Measurements from ENCODE around the gene CAPZB.

Gene CAPZB

GRCh38 chr1:19414515-19415121, 70.7 kb downstream of the CAPZB start:
- peaks cover 2% of the 10 kb centered on the region; the same call in 1 of the 2 replicates for H4K20me1 ChIP-seq (ENCODE audit: insufficient read depth, low read length)
- H3K9ac ChIP-seq (ENCODE audit: low read length), result no peak overlapping the region
- no peak overlapping the region for H2AFZ ChIP-seq (ENCODE audit: low read length)
- H3K36me3 ChIP-seq (ENCODE audit: insufficient read depth, low read length), result peaks cover 46% of the 10 kb centered on the region
- TF ChIP-seq EZH2 (IDR thresholded peaks at IDR 0.05; ENCODE audit: borderline replicate concordance, low read length), result no peak
- TF ChIP-seq CTCF (IDR thresholded peaks at IDR 0.05; ENCODE audit: low read length), result no peak
- H3K27me3 ChIP-seq (ENCODE audit: insufficient read depth, low read length), result no peaks in the 10 kb centered on the region
- no peak overlapping the region for H3K4me2 ChIP-seq (ENCODE audit: low read length)
- H3F3A ChIP-seq (ENCODE audit: insufficient read depth, low read length), result no peaks in the 10 kb centered on the region
- H3K27ac ChIP-seq (ENCODE audit: low read depth, low read length, poor library complexity, severe bottlenecking), result no peak overlapping the region
- H3K9me3 ChIP-seq (ENCODE audit: low read length), result no peaks in the 10 kb centered on the region
- H3K4me1 ChIP-seq (ENCODE audit: insufficient read depth, low read length, severe bottlenecking), result peaks cover 28% of the 10 kb centered on the region
- no peak overlapping the region for H3K4me3 ChIP-seq (ENCODE audit: low read depth, low read length, poor library complexity, severe bottlenecking)
- H3K9me2 ChIP-seq (ENCODE audit: low read depth, low read length), result no peaks in the 10 kb centered on the region
- H3K79me2 ChIP-seq (ENCODE audit: insufficient read depth, low read length), result no peaks in the 10 kb centered on the region

GRCh38 chr1:19413999-19414398, 71.3 kb downstream of the CAPZB start:
- Histone ChIP-seq H4K20me1 (ENCODE audit: insufficient read depth, low read length) (peaks cover 2% of the 10 kb centered on the region; the same call in 1 of the 2 replicates), H3K79me2 (ENCODE audit: insufficient read depth, low read length) (no peaks in the 10 kb centered on the region)

GRCh38 chr1:19412654-19413053, 72.7 kb downstream of the CAPZB start:
- Histone ChIP-seq H3K9ac (ENCODE audit: low read length) (no peak overlapping the region), H2AFZ (ENCODE audit: low read length) (no peak overlapping the region), H3K27ac (ENCODE audit: low read depth, low read length, poor library complexity, severe bottlenecking) (no peak overlapping the region), H3K4me2 (ENCODE audit: low read length) (no peak overlapping the region), H3K27me3 (ENCODE audit: insufficient read depth, low read length) (no peaks in the 10 kb centered on the region), H3K9me2 (ENCODE audit: low read depth, low read length) (no peaks in the 10 kb centered on the region), H3F3A (ENCODE audit: insufficient read depth, low read length) (no peaks in the 10 kb centered on the region), H3K4me1 (ENCODE audit: insufficient read depth, low read length, severe bottlenecking) (peaks cover 28% of the 10 kb centered on the region), H4K20me1 (ENCODE audit: insufficient read depth, low read length) (peaks cover 2% of the 10 kb centered on the region; the same call in 1 of the 2 replicates), H3K4me3 (ENCODE audit: low read depth, low read length, poor library complexity, severe bottlenecking) (no peak overlapping the region), H3K79me2 (ENCODE audit: insufficient read depth, low read length) (no peaks in the 10 kb centered on the region), H3K36me3 (ENCODE audit: insufficient read depth, low read length) (peaks cover 28% of the 10 kb centered on the region; the same call in 1 of the 2 replicates), H3K9me3 (ENCODE audit: low read length) (no peaks in the 10 kb centered on the region)
- TF ChIP-seq CTCF (IDR thresholded peaks at IDR 0.05; ENCODE audit: low read length) (no peak), EZH2 (IDR thresholded peaks at IDR 0.05; ENCODE audit: borderline replicate concordance, low read length) (no peak)

More at GRCh38 chr1:19413999-19414398, 71.3 kb downstream of the CAPZB start:
- Histone ChIP-seq H3K27ac (ENCODE audit: low read depth, low read length, poor library complexity, severe bottlenecking) (no peak overlapping the region), H3K4me3 (ENCODE audit: low read depth, low read length, poor library complexity, severe bottlenecking) (no peak overlapping the region), H3K4me1 (ENCODE audit: insufficient read depth, low read length, severe bottlenecking) (peaks cover 28% of the 10 kb centered on the region), H3F3A (ENCODE audit: insufficient read depth, low read length) (no peaks in the 10 kb centered on the region), H2AFZ (ENCODE audit: low read length) (no peak overlapping the region), H3K36me3 (ENCODE audit: insufficient read depth, low read length) (peaks cover 40% of the 10 kb centered on the region), H3K9me3 (ENCODE audit: low read length) (no peaks in the 10 kb centered on the region), H3K9me2 (ENCODE audit: low read depth, low read length) (no peaks in the 10 kb centered on the region), H3K4me2 (ENCODE audit: low read length) (no peak overlapping the region), H3K27me3 (ENCODE audit: insufficient read depth, low read length) (no peaks in the 10 kb centered on the region), H3K9ac (ENCODE audit: low read length) (no peak overlapping the region)
- TF ChIP-seq CTCF (IDR thresholded peaks at IDR 0.05; ENCODE audit: low read length), result no peak
- TF ChIP-seq EZH2 (IDR thresholded peaks at IDR 0.05; ENCODE audit: borderline replicate concordance, low read length), result no peak

Data from OCI-LY1 (cell line).